ENCODE data around the gene NRARP.

NRARP gene

GRCh38 chr9:137256362-137256761 lies 45.7 kb downstream of the NRARP start:
- Histone ChIP-seq H3K9me2 (replicated peaks; ENCODE audit: control insufficient read depth, low read length) (no peaks in the 10 kb centered on the region), H3K9me3 (ENCODE audit: control insufficient read depth, insufficient read depth, low read length) (no peaks in the 10 kb centered on the region), H3K36me3 (ENCODE audit: control insufficient read depth, low read length) (peaks cover 36% of the 10 kb centered on the region), H4K20me1 (ENCODE audit: control insufficient read depth, insufficient read depth, low read depth, low read length) (no peaks in the 10 kb centered on the region), H3K27ac (ENCODE audit: low read depth, low read length) (no peak overlapping the region), H3K4me1 (ENCODE audit: control insufficient read depth, low read length) (peaks cover 48% of the 10 kb centered on the region), H3K4me3 (ENCODE audit: low read length) (peak overlapping the region; percentile 86), H3F3A (ENCODE audit: control insufficient read depth, insufficient read depth) (no peaks in the 10 kb centered on the region), H3K27me3 (ENCODE audit: control insufficient read depth, low read length) (no peaks in the 10 kb centered on the region), H3K4me2 (ENCODE audit: low read length) (peak overlapping the region; percentile 93), H3K79me2 (ENCODE audit: control insufficient read depth, low read length) (peaks cover 30% of the 10 kb centered on the region)
- no peak for TF ChIP-seq EZH2phosphoT487 (IDR thresholded peaks at IDR 0.05; ENCODE audit: borderline replicate concordance, low read length)

- Histone ChIP-seq H4K20me1 (ENCODE audit: control insufficient read depth, insufficient read depth, low read depth, low read length) (no peaks in the 10 kb centered on the region), H3K79me2 (ENCODE audit: control insufficient read depth, low read length) (peaks cover 30% of the 10 kb centered on the region), H3F3A (ENCODE audit: control insufficient read depth, insufficient read depth) (no peaks in the 10 kb centered on the region), H3K9me3 (ENCODE audit: control insufficient read depth, insufficient read depth, low read length) (no peaks in the 10 kb centered on the region), H3K4me1 (ENCODE audit: control insufficient read depth, low read length) (peaks cover 48% of the 10 kb centered on the region), H3K36me3 (ENCODE audit: control insufficient read depth, low read length) (peaks cover 36% of the 10 kb centered on the region), H3K4me2 (ENCODE audit: low read length) (peak overlapping the region; percentile 93), H3K27me3 (ENCODE audit: control insufficient read depth, low read length) (no peaks in the 10 kb centered on the region), H3K27ac (ENCODE audit: low read depth, low read length) (peak overlapping the region; percentile 63), H3K9me2 (replicated peaks; ENCODE audit: control insufficient read depth, low read length) (no peaks in the 10 kb centered on the region), H3K4me3 (ENCODE audit: low read length) (peak overlapping the region; percentile 86)
- TF ChIP-seq EZH2phosphoT487 (IDR thresholded peaks at IDR 0.05; ENCODE audit: borderline replicate concordance, low read length) (no peak), CTCF (IDR thresholded peaks at IDR 0.05; ENCODE audit: low read depth, low read length, poor library complexity, severe bottlenecking) (no peak)
These were observed 46.5 kb downstream of the NRARP start for GRCh38 chr9:137255448-137256114.

- Histone ChIP-seq H3K4me1 (ENCODE audit: control insufficient read depth, low read length) (peaks cover 48% of the 10 kb centered on the region), H3K9me3 (ENCODE audit: control insufficient read depth, insufficient read depth, low read length) (no peaks in the 10 kb centered on the region), H3F3A (ENCODE audit: control insufficient read depth, insufficient read depth) (no peaks in the 10 kb centered on the region), H3K4me3 (ENCODE audit: low read length) (peak within 1 kb of the TSS; percentile 86), H3K9me2 (replicated peaks; ENCODE audit: control insufficient read depth, low read length) (no peaks in the 10 kb centered on the region), H3K36me3 (ENCODE audit: control insufficient read depth, low read length) (peaks cover 36% of the 10 kb centered on the region), H3K27ac (ENCODE audit: low read depth, low read length) (peak within 1 kb of the TSS; percentile 63), H3K27me3 (ENCODE audit: control insufficient read depth, low read length) (no peaks in the 10 kb centered on the region), H4K20me1 (ENCODE audit: control insufficient read depth, insufficient read depth, low read depth, low read length) (no peaks in the 10 kb centered on the region), H3K4me2 (ENCODE audit: low read length) (peak within 1 kb of the TSS; percentile 97), H3K79me2 (ENCODE audit: control insufficient read depth, low read length) (peaks cover 30% of the 10 kb centered on the region)
- TF ChIP-seq CTCF (IDR thresholded peaks at IDR 0.05; ENCODE audit: low read depth, low read length, poor library complexity, severe bottlenecking): no peak
- TF ChIP-seq EZH2phosphoT487 (IDR thresholded peaks at IDR 0.05; ENCODE audit: borderline replicate concordance, low read length): no peak
These were observed 47.2 kb downstream of the NRARP start, which contains the start of gene NELFB for GRCh38 chr9:137254624-137255447. TSS of gene NELFB (plus strand) at chr9:137255327.
